HCT116 (cell line): ENCODE results near the gene BTF3.

Source experiments
- CEBPB ChIP-seq: IDR thresholded peaks from 2 replicates; pipeline ENCODE4 v1.6.1; 2012; ENCODE audit warnings: low read depth
- CTCF ChIP-seq, 3 experiments: fragments of 200-600 bp in 1 of 3; sonication (generic) in 1 of 3; IDR thresholded peaks in 2 of 3; conservative IDR thresholded peaks in 1 of 3; 2 replicates each; pipeline ENCODE4 v1.5.1; 2012 to 2017; ENCODE audit warnings: low read depth in 2 of 3, low read length in 2 of 3, antibody characterized with exemption in 1 of 3, borderline replicate concordance in 1 of 3, control low read depth in 1 of 3, mild to moderate bottlenecking in 1 of 3, mixed read lengths in 1 of 3, mixed run types in 1 of 3, moderate library complexity in 1 of 3; ENCODE audit not compliant: insufficient read depth in 1 of 3
- EGR1 ChIP-seq: IDR thresholded peaks from 2 replicates; pipeline ENCODE4 v1.6.1; 2012; ENCODE audit warnings: low read depth
- EZH2 ChIP-seq: fragments of 200-600 bp; sonication (generic); IDR thresholded peaks from 2 replicates; pipeline ENCODE4 v1.6.1; 2017; ENCODE audit warnings: antibody characterized with exemption, mixed run types
- EZH2phosphoT487 ChIP-seq: fragments of 200-600 bp; IDR thresholded peaks from 2 replicates; pipeline ENCODE4 v1.6.1; 2018; ENCODE audit warnings: antibody characterized with exemption, borderline replicate concordance
- FOSL1 ChIP-seq: IDR thresholded peaks from 2 replicates; pipeline ENCODE4 v1.6.1; 2012; ENCODE audit warnings: low read depth
- MAX ChIP-seq: IDR thresholded peaks from 2 replicates; pipeline ENCODE4 v1.6.1; 2012
- POLR2A ChIP-seq: IDR thresholded peaks from 2 replicates; pipeline ENCODE4 v1.7.0; 2011; ENCODE audit warnings: borderline replicate concordance; ENCODE audit not compliant: insufficient read depth, insufficient read length; ENCODE audit errors: extremely low read depth
- POLR2AphosphoS5 ChIP-seq: IDR thresholded peaks from 2 replicates; pipeline ENCODE4 v1.6.1; 2011; ENCODE audit warnings: mild to moderate bottlenecking, low read depth, low read length, moderate library complexity
- RAD21 ChIP-seq: IDR thresholded peaks from 2 replicates; pipeline ENCODE4 v1.6.1; 2012; ENCODE audit warnings: low read depth, mild to moderate bottlenecking
- SP1 ChIP-seq: IDR thresholded peaks from 2 replicates; pipeline ENCODE4 v1.6.1; 2012; ENCODE audit warnings: low read depth
- YY1 ChIP-seq: IDR thresholded peaks from 2 replicates; pipeline ENCODE4 v1.6.1; 2011; ENCODE audit warnings: low read length, low read depth, moderate library complexity, mild to moderate bottlenecking; ENCODE audit not compliant: insufficient replicate concordance; ENCODE audit errors: extremely low read depth
- ZFX ChIP-seq: fragments of 450-650 bp; IDR thresholded peaks from 2 replicates; pipeline ENCODE4 v1.6.1; 2017
- ZNF274 ChIP-seq: fragments of 200-500 bp; sonication (Bioruptor generic); IDR thresholded peaks from 2 replicates; pipeline ENCODE4 v1.6.1; 2014; ENCODE audit warnings: mild to moderate bottlenecking, low read depth, low read length, inconsistent platforms

- TF ChIP-seq ZNF274 (no peak), SP1 (no peak), CTCF (IDR thresholded peaks at IDR 0.05 in 2 of 3, conservative IDR thresholded peaks at IDR 0.05 in 1 of 3; ENCODE audit: borderline replicate concordance in 1 of 3, insufficient read depth in 1 of 3, low read depth in 2 of 3, low read length in 2 of 3) (no peak), YY1 (no peak), POLR2A (no peak), CEBPB (no peak), EZH2phosphoT487 (no peak), EZH2 (no peak), RAD21 (no peak), POLR2AphosphoS5 (no peak), ZFX (no peak), MAX (no peak), EGR1 (no peak), FOSL1 (no peak)
Observed at GRCh38 chr5:73497497-73498056, 665 bp upstream of the BTF3 start.
